Endodermal cell (in vitro differentiated cells): Measurements from ENCODE around the gene LIN28B. TPM values are rescaled to one million over a fixed set of nuclear protein-coding genes. Genes with fewer than 3 reads are reported as not detected.
"Not testable (repeated sequence)": the region's sequence is repeated elsewhere in the genome, so short reads cannot be mapped to it uniquely, and the experiment has no call there.

ENCODE experiments used
- DNase-seq: peaks from one replicate; pipeline ENCODE4 v3.0.0-alpha.2; 2017
- H3K27ac ChIP-seq: 2 replicates; pipeline ENCODE4 v1.5.1; 2013; ENCODE audit warnings: mild to moderate bottlenecking, low read depth, low read length, moderate library complexity
- H3K27me3 ChIP-seq: 2 replicates; pipeline ENCODE4 v1.6.1; 2013; ENCODE audit warnings: mild to moderate bottlenecking, low read length, moderate library complexity; ENCODE audit not compliant: insufficient read depth, control insufficient read depth, poor library complexity, severe bottlenecking
- H3K36me3 ChIP-seq: 2 replicates; pipeline ENCODE4 v1.7.0; 2013; ENCODE audit warnings: mild to moderate bottlenecking, low read length, moderate library complexity; ENCODE audit not compliant: control insufficient read depth, insufficient read depth
- H3K4me1 ChIP-seq: one replicate; pipeline ENCODE4 v1.7.0; 2013; ENCODE audit warnings: low read length; ENCODE audit not compliant: control insufficient read depth, insufficient read depth
- H3K4me3 ChIP-seq: 2 replicates; pipeline ENCODE4 v1.5.1; 2013; ENCODE audit warnings: mild to moderate bottlenecking, low read length, moderate library complexity
- H3K9ac ChIP-seq: 2 replicates; pipeline ENCODE4 v1.6.1; 2013; ENCODE audit warnings: mild to moderate bottlenecking, low read length, moderate library complexity; ENCODE audit not compliant: poor library complexity, severe bottlenecking; ENCODE audit errors: extremely low read depth
- H3K9me3 ChIP-seq: 2 replicates; pipeline ENCODE4 v1.6.1; 2013; ENCODE audit warnings: mild to moderate bottlenecking, low read length, moderate library complexity; ENCODE audit not compliant: control insufficient read depth
- H3K27ac Mint-ChIP-seq: 2 replicates; pipeline ENCODE4 v1.8.0; 2020; ENCODE audit warnings: mixed read lengths
- H3K27me3 Mint-ChIP-seq: 2 replicates; pipeline ENCODE4 v1.8.0; 2021; ENCODE audit warnings: mild to moderate bottlenecking, mixed read lengths; ENCODE audit not compliant: insufficient read depth
- H3K36me3 Mint-ChIP-seq: 2 replicates; pipeline ENCODE4 v1.8.0; 2020; ENCODE audit warnings: low read depth, mixed read lengths
- H3K4me1 Mint-ChIP-seq: 2 replicates; pipeline ENCODE4 v1.8.0; 2020; ENCODE audit warnings: mixed read lengths
- H3K4me3 Mint-ChIP-seq: 2 replicates; pipeline ENCODE4 v1.8.0; 2020; ENCODE audit warnings: mild to moderate bottlenecking, moderate library complexity, mixed read lengths
- H3K9me3 Mint-ChIP-seq: 2 replicates; pipeline ENCODE4 v1.8.0; 2020; ENCODE audit warnings: mild to moderate bottlenecking, mixed read lengths
- CTCF ChIP-seq: fragments of 200-600 bp; sonication (generic); conservative IDR thresholded peaks from 2 replicates; pipeline ENCODE4 v1.5.0; 2021; ENCODE audit warnings: antibody characterized with exemption, mild to moderate bottlenecking
- WGBS, 2 experiments: methylation state at CpG; one replicate each; pipeline versions ENCODE4 v1.1.5 to v1.1.7; 2013; ENCODE audit warnings: missing lambda C conversion rate in 2 of 2, mixed read lengths in 1 of 2; ENCODE audit not compliant: insufficient coverage in 1 of 2, insufficient read length in 1 of 2; 5-methylcytosine and 5-hydroxymethylcytosine counted together
- total RNA-seq, 2 donors: library from RNA; stranded (reverse); fragmentation: NEBNext Ultra II Directional in 1 of 2; extraction: Animal tissue kit (Norgen Biotek cat#: 25700) in 1 of 2; gene quantifications; 2 replicates in 1 of 2; 3 replicates in 1 of 2; pipeline ENCODE4 v1.2.1, GENCODE V29; 2021

The LIN28B gene
- total RNA-seq, 2 donors from 2014 or later, result 65.1 to 65.3 TPM

GRCh38 chr6:105077596-105078385 is 120.9 kb downstream of the LIN28B start:
- Mint-ChIP-seq H3K27me3 (no peaks in the 10 kb centered on the region), H3K4me1 (no peaks in the 10 kb centered on the region), H3K9me3 (no peaks in the 10 kb centered on the region), H3K4me3 (no peak overlapping the region), H3K36me3 (peaks cover 10% of the 10 kb centered on the region), H3K27ac (no peak overlapping the region)
- no peak for DNase-seq
- no peak overlapping the region for H3K4me3 ChIP-seq
- H3K36me3 ChIP-seq, result peaks cover 28% of the 10 kb centered on the region
- no peaks in the 10 kb centered on the region for H3K27me3 ChIP-seq
- no peak overlapping the region for H3K9ac ChIP-seq
- H3K9me3 ChIP-seq, result no peaks in the 10 kb centered on the region
- no peak overlapping the region for H3K27ac ChIP-seq
- 0% methylated on average over 1 of the region's 1 CpG; no CpG with 5 or more reads in 1 of the 2 experiments for WGBS, 2 experiments
- peak; percentile 77 for TF ChIP-seq CTCF
- H3K4me1 ChIP-seq, result no peaks in the 10 kb centered on the region

GRCh38 chr6:105078386-105078708 is 121.4 kb downstream of the LIN28B start:
- H3K4me3 ChIP-seq, result no peak overlapping the region
- DNase-seq, result no peak
- H3K9ac ChIP-seq, result no peak overlapping the region
- WGBS, 2 experiments, result 90 to 92% methylated on average over 6 of the region's 6 CpGs
- Mint-ChIP-seq H3K36me3 (peaks cover 8% of the 10 kb centered on the region), H3K4me3 (no peak overlapping the region), H3K9me3 (no peaks in the 10 kb centered on the region), H3K27ac (no peak overlapping the region), H3K4me1 (no peaks in the 10 kb centered on the region), H3K27me3 (no peaks in the 10 kb centered on the region)
- no peak for TF ChIP-seq CTCF
- H3K4me1 ChIP-seq, result no peaks in the 10 kb centered on the region
- peaks cover 28% of the 10 kb centered on the region for H3K36me3 ChIP-seq
- no peaks in the 10 kb centered on the region for H3K27me3 ChIP-seq
- H3K9me3 ChIP-seq, result no peaks in the 10 kb centered on the region
- no peak overlapping the region for H3K27ac ChIP-seq

- Mint-ChIP-seq H3K36me3 (peaks cover 7% of the 10 kb centered on the region), H3K27me3 (no peaks in the 10 kb centered on the region), H3K9me3 (no peaks in the 10 kb centered on the region), H3K27ac (no peak overlapping the region), H3K4me3 (no peak overlapping the region), H3K4me1 (no peaks in the 10 kb centered on the region)
- TF ChIP-seq CTCF, result no peak
- Histone ChIP-seq H3K9me3 (no peaks in the 10 kb centered on the region), H3K27me3 (no peaks in the 10 kb centered on the region), H3K9ac (no peak overlapping the region), H3K4me3 (no peak overlapping the region), H3K27ac (no peak overlapping the region), H3K4me1 (no peaks in the 10 kb centered on the region), H3K36me3 (peaks cover 28% of the 10 kb centered on the region)
- DNase-seq, result no peak
- WGBS, 2 experiments, result 91% methylated on average over 6 of the region's 6 CpGs
These were observed 123.4 kb downstream of the LIN28B start for GRCh38 chr6:105080279-105080678.

- H3K27me3 ChIP-seq, DNase-seq, H3K4me1 Mint-ChIP-seq, H3K27ac Mint-ChIP-seq, H3K9me3 Mint-ChIP-seq, H3K4me3 ChIP-seq, H3K4me3 Mint-ChIP-seq, H3K27ac ChIP-seq, H3K9ac ChIP-seq, H3K9me3 ChIP-seq, H3K27me3 Mint-ChIP-seq, H3K36me3 Mint-ChIP-seq, H3K4me1 ChIP-seq: not testable (repeated sequence)
- peaks cover 28% of the 10 kb centered on the region for H3K36me3 ChIP-seq
- 50 to 59% methylated on average over 2 to 3 of the region's 3 CpGs for WGBS, 2 experiments
These were observed 124.8 kb downstream of the LIN28B start for GRCh38 chr6:105081662-105082061.
